HL-60 (cell line): ENCODE measurements around the gene WDPCP.

ENCODE experiments used
- CTCF ChIP-seq: IDR thresholded peaks from one replicate; pipeline ENCODE4 v1.5.1; 2011; ENCODE audit warnings: low read length, control low read depth, inconsistent platforms; ENCODE audit not compliant: insufficient read depth
- POLR2AphosphoS5 ChIP-seq: IDR thresholded peaks from 2 replicates; pipeline ENCODE4 v1.6.1; 2012; ENCODE audit warnings: low read depth
- REST ChIP-seq: IDR thresholded peaks from 2 replicates; pipeline ENCODE4 v1.6.1; 2012; ENCODE audit warnings: low read depth; ENCODE audit not compliant: insufficient replicate concordance

GRCh38 chr2:63320669-63321068 is 267.6 kb downstream of the WDPCP start:
- TF ChIP-seq POLR2AphosphoS5 (no peak), CTCF (no peak), REST (no peak)
